ENCODE data around the gene SLC26A1. TPM values are rescaled to one million over a fixed set of nuclear protein-coding genes. Genes with fewer than 3 reads are reported as not detected.

SLC26A1 gene
- total RNA-seq, 1 experiment from 2014 or later: 0.85 TPM

DNA sequence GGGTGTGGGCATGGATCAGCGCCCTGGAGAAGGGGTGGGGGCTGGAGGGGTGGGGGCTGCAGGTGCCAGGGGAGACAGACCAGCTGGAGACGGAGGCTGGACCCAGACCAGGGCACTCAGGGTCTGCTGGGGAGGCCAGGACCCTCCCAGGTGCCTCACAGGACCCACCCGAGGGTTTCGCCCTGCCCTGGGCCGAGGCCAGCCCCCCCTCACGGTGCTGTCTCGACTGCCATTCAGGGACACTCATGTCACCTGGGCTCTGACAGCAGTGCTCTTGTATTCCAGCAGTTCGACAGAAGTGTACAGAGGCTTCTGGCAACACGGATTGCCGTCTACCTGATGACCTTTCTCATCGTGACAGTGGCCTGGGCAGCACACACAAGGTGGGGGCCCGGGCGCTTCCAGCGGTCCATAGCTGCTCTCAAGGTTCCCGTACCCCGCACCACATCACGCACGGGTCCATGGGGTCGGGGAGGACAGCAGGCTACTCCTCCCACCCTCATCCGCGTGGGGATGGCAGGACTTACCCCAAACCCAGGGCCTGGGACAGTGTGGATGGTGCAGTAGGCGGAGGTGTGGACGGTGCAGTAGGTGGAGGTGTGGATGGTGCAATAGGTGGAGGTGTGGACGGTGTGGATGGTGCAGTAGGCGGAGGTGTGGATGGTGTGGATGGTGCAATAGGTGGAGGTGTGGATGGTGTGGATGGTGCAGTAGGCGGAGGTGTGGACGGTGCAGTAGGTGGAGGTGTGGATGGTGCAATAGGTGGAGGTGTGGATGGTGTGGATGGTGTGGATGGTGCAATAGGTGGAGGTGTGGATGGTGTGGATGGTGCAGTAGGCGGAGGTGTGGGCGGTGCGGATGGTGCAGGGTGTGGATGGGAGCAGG, 42.8 kb downstream of the SLC26A1 start:
- H3K36me3 Mint-ChIP-seq: no peaks in the 10 kb centered on the region
- no peak for ATAC-seq

DNA sequence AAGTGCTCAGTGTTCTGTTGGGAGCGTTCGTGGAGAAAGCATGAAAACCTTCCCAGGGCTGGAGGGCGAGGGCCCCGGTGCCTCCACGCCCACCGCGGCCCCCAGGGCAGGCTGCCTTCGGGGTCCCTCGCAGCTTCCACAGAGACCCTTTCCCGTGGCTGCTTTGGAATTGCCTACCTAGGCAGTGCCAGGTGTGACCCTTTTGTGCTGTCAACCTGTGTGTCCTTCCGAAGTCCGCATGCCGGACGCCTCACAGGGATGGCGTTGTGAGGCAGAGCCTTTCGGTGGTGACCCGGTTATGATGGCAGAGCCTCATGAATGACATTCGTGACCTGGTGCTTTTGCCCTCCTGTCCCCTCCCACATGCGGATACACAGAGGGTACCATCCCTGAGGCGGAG, 43.5 kb downstream of the SLC26A1 start:
- Mint-ChIP-seq H3K4me3 (no peak overlapping the region), H3K36me3 (no peaks in the 10 kb centered on the region), H3K27ac (no peak overlapping the region), H3K9me3 (no peaks in the 10 kb centered on the region), H3K4me1 (peaks cover 13% of the 10 kb centered on the region), H3K27me3 (ENCODE audit: low read depth) (peaks cover 20% of the 10 kb centered on the region)
- DNase-seq (ENCODE audit: low spot score) (no peak), ATAC-seq (no peak)
- ChIA-PET CTCF (interaction anchor here (0.6 kb wide), 1 partner anchor 122 kb away, joined by 4 read pairs; no protein-coding TSS in a partner anchor), POLR2A (no interaction called here)
- TF ChIP-seq, protein P1, sequence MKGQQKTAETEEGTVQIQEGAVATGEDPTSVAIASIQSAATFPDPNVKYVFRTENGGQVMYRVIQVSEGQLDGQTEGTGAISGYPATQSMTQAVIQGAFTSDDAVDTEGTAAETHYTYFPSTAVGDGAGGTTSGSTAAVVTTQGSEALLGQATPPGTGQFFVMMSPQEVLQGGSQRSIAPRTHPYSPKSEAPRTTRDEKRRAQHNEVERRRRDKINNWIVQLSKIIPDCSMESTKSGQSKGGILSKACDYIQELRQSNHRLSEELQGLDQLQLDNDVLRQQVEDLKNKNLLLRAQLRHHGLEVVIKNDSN (CRISPR knock-in tag; IDR thresholded peaks at IDR 0.05): no peak

More for the DNA sequence above, 42.8 kb downstream of the SLC26A1 start:
- ChIA-PET POLR2A (no interaction called here), CTCF (interaction anchor here (0.9 kb wide), 1 partner anchor 37 kb away, joined by 3 read pairs; the partner anchor contains the start of gene IDUA)
- peaks cover 13% of the 10 kb centered on the region for H3K27me3 Mint-ChIP-seq (ENCODE audit: low read depth)
- peaks cover 8% of the 10 kb centered on the region for H3K4me1 Mint-ChIP-seq
- no peaks in the 10 kb centered on the region for H3K9me3 Mint-ChIP-seq
- TF ChIP-seq RELA (CRISPR knock-in tag; IDR thresholded peaks at IDR 0.05; ENCODE audit: borderline replicate concordance): no peak
- TF ChIP-seq, protein P2, sequence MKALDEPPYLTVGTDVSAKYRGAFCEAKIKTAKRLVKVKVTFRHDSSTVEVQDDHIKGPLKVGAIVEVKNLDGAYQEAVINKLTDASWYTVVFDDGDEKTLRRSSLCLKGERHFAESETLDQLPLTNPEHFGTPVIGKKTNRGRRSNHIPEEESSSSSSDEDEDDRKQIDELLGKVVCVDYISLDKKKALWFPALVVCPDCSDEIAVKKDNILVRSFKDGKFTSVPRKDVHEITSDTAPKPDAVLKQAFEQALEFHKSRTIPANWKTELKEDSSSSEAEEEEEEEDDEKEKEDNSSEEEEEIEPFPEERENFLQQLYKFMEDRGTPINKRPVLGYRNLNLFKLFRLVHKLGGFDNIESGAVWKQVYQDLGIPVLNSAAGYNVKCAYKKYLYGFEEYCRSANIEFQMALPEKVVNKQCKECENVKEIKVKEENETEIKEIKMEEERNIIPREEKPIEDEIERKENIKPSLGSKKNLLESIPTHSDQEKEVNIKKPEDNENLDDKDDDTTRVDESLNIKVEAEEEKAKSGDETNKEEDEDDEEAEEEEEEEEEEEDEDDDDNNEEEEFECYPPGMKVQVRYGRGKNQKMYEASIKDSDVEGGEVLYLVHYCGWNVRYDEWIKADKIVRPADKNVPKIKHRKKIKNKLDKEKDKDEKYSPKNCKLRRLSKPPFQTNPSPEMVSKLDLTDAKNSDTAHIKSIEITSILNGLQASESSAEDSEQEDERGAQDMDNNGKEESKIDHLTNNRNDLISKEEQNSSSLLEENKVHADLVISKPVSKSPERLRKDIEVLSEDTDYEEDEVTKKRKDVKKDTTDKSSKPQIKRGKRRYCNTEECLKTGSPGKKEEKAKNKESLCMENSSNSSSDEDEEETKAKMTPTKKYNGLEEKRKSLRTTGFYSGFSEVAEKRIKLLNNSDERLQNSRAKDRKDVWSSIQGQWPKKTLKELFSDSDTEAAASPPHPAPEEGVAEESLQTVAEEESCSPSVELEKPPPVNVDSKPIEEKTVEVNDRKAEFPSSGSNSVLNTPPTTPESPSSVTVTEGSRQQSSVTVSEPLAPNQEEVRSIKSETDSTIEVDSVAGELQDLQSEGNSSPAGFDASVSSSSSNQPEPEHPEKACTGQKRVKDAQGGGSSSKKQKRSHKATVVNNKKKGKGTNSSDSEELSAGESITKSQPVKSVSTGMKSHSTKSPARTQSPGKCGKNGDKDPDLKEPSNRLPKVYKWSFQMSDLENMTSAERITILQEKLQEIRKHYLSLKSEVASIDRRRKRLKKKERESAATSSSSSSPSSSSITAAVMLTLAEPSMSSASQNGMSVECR (CRISPR knock-in tag; IDR thresholded peaks at IDR 0.05; ENCODE audit: borderline replicate concordance): no peak
- TF ChIP-seq GRHL2 (CRISPR knock-in tag; IDR thresholded peaks at IDR 0.05; ENCODE audit: insufficient replicate concordance, severe bottlenecking): no peak
- H3K4me3 Mint-ChIP-seq: no peak overlapping the region
- H3K27ac Mint-ChIP-seq: no peak overlapping the region
- DNase-seq (ENCODE audit: low spot score): no peak

DNA sequence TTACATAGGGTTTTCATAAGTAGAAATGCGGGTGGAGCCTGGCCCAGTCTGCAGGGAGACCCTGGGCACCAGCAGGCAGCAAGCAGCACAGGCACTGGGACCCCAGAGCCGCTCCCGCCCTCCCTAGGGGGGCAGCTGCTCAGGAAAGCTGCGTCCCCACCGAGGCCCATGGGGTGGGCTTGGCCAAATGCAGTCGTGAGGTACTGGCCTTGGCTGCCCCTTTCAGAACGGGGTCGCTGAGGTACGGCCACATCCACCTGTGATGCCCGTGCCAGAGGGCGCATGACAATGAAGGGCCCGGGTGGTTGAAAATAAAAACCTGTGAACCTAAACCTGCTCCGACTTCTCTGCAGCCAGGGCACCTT, 44.3 kb downstream of the SLC26A1 start:
- Mint-ChIP-seq H3K36me3 (no peaks in the 10 kb centered on the region), H3K9me3 (no peaks in the 10 kb centered on the region), H3K27ac (no peak overlapping the region; the same call in 1 of the 2 replicates), H3K4me1 (peaks cover 13% of the 10 kb centered on the region), H3K27me3 (ENCODE audit: low read depth) (peaks cover 21% of the 10 kb centered on the region), H3K4me3 (no peak overlapping the region)
- ChIA-PET CTCF (no interaction called here), POLR2A (interaction anchor here (1.2 kb wide), 1 partner anchor 17 kb away, joined by 5 read pairs; the partner anchor contains the start of genes GAK and TMEM175)
- DNase-seq (ENCODE audit: low spot score): no peak
- no peak for ATAC-seq
- TF ChIP-seq CREM (CRISPR knock-in tag; IDR thresholded peaks at IDR 0.05) (no peak), ATF1 (CRISPR knock-in tag; IDR thresholded peaks at IDR 0.05) (no peak), RORB (CRISPR knock-in tag; IDR thresholded peaks at IDR 0.05) (no peak), NFE2L1 (CRISPR knock-in tag; IDR thresholded peaks at IDR 0.05) (no peak), ZNF219 (CRISPR knock-in tag; IDR thresholded peaks at IDR 0.05; ENCODE audit: borderline replicate concordance) (no peak), SMAD3 (CRISPR knock-in tag; IDR thresholded peaks at IDR 0.05; ENCODE audit: borderline replicate concordance) (no peak), ZNF416 (CRISPR knock-in tag; IDR thresholded peaks at IDR 0.05) (no peak), ZNF671 (CRISPR knock-in tag; IDR thresholded peaks at IDR 0.05) (no peak), TP53 (CRISPR knock-in tag; IDR thresholded peaks at IDR 0.05) (no peak), OVOL2 (CRISPR knock-in tag; IDR thresholded peaks at IDR 0.05; ENCODE audit: borderline replicate concordance) (no peak)
- TF ChIP-seq, protein P3, sequence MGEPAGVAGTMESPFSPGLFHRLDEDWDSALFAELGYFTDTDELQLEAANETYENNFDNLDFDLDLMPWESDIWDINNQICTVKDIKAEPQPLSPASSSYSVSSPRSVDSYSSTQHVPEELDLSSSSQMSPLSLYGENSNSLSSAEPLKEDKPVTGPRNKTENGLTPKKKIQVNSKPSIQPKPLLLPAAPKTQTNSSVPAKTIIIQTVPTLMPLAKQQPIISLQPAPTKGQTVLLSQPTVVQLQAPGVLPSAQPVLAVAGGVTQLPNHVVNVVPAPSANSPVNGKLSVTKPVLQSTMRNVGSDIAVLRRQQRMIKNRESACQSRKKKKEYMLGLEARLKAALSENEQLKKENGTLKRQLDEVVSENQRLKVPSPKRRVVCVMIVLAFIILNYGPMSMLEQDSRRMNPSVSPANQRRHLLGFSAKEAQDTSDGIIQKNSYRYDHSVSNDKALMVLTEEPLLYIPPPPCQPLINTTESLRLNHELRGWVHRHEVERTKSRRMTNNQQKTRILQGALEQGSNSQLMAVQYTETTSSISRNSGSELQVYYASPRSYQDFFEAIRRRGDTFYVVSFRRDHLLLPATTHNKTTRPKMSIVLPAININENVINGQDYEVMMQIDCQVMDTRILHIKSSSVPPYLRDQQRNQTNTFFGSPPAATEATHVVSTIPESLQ (CRISPR knock-in tag; IDR thresholded peaks at IDR 0.05): no peak
- TF ChIP-seq, protein P4, sequence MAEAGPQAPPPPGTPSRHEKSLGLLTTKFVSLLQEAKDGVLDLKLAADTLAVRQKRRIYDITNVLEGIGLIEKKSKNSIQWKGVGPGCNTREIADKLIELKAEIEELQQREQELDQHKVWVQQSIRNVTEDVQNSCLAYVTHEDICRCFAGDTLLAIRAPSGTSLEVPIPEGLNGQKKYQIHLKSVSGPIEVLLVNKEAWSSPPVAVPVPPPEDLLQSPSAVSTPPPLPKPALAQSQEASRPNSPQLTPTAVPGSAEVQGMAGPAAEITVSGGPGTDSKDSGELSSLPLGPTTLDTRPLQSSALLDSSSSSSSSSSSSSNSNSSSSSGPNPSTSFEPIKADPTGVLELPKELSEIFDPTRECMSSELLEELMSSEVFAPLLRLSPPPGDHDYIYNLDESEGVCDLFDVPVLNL (CRISPR knock-in tag; IDR thresholded peaks at IDR 0.05; ENCODE audit: borderline replicate concordance, low read depth): no peak
- TF ChIP-seq, protein P5, sequence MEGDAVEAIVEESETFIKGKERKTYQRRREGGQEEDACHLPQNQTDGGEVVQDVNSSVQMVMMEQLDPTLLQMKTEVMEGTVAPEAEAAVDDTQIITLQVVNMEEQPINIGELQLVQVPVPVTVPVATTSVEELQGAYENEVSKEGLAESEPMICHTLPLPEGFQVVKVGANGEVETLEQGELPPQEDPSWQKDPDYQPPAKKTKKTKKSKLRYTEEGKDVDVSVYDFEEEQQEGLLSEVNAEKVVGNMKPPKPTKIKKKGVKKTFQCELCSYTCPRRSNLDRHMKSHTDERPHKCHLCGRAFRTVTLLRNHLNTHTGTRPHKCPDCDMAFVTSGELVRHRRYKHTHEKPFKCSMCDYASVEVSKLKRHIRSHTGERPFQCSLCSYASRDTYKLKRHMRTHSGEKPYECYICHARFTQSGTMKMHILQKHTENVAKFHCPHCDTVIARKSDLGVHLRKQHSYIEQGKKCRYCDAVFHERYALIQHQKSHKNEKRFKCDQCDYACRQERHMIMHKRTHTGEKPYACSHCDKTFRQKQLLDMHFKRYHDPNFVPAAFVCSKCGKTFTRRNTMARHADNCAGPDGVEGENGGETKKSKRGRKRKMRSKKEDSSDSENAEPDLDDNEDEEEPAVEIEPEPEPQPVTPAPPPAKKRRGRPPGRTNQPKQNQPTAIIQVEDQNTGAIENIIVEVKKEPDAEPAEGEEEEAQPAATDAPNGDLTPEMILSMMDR (IDR thresholded peaks at IDR 0.05): no peak
- TF ChIP-seq, protein P1 (CRISPR knock-in tag; IDR thresholded peaks at IDR 0.05): no peak
